SU-DHL-6 (cell line): ENCODE results near the gene MLIP.

ENCODE experiments used
- H2AFZ ChIP-seq: fragments of 200-600 bp; sonication (generic); 2 replicates; pipeline ENCODE4 v1.6.1; 2014; ENCODE audit warnings: low read depth, mild to moderate bottlenecking, moderate library complexity, mixed read lengths, antibody characterized with exemption, low read length; ENCODE audit not compliant: severe bottlenecking
- H3F3A ChIP-seq: fragments of 200-600 bp; shearing (Covaris generic); 2 replicates; pipeline ENCODE4 v1.6.0; 2016; ENCODE audit warnings: antibody characterized with exemption, mild to moderate bottlenecking; ENCODE audit not compliant: insufficient read depth
- H3K27ac ChIP-seq: fragments of 200-600 bp; sonication (generic); 2 replicates; pipeline ENCODE4 v1.5.1; 2016; ENCODE audit warnings: low read depth, mild to moderate bottlenecking, low read length, moderate library complexity, mixed read lengths
- H3K27me3 ChIP-seq: fragments of 200-600 bp; sonication (generic), shearing (Covaris generic); 2 replicates; pipeline ENCODE4 v1.6.0; 2014; ENCODE audit warnings: mild to moderate bottlenecking, low read length
- H3K36me3 ChIP-seq: fragments of 200-600 bp; sonication (generic); 2 replicates; pipeline ENCODE4 v1.6.1; 2014; ENCODE audit warnings: mild to moderate bottlenecking, low read length, mixed read lengths
- H3K4me2 ChIP-seq: fragments of 300-600, 200-600 bp; shearing (Covaris generic), sonication (generic); 2 replicates; pipeline ENCODE4 v1.6.0; 2014; ENCODE audit warnings: low read length, low read depth, mild to moderate bottlenecking; ENCODE audit not compliant: poor library complexity, severe bottlenecking
- H3K4me3 ChIP-seq: fragments of 200-600 bp; sonication (generic); 2 replicates; pipeline ENCODE4 v1.5.1; 2014; ENCODE audit warnings: antibody characterized with exemption, low read length, mild to moderate bottlenecking, mixed read lengths; ENCODE audit not compliant: insufficient read depth, poor library complexity, severe bottlenecking
- H3K79me2 ChIP-seq: fragments of 200-600 bp; sonication (generic); 2 replicates; pipeline ENCODE4 v1.6.1; 2014; ENCODE audit warnings: mild to moderate bottlenecking, low read length, moderate library complexity; ENCODE audit not compliant: insufficient read depth
- H3K9ac ChIP-seq: fragments of 200-600 bp; sonication (generic); 2 replicates; pipeline ENCODE4 v1.7.0; 2014; ENCODE audit warnings: mild to moderate bottlenecking, low read length
- H3K9me2 ChIP-seq: fragments of 200-600 bp; sonication (generic); replicated peaks from 2 replicates; pipeline ENCODE4 v1.6.1; 2014; ENCODE audit warnings: low read length; ENCODE audit not compliant: insufficient read depth
- H3K9me3 ChIP-seq: fragments of 200-600 bp; sonication (generic); 2 replicates; pipeline ENCODE4 v1.6.1; 2014; ENCODE audit warnings: low read length, mixed read lengths; ENCODE audit not compliant: insufficient read depth
- H4K20me1 ChIP-seq: fragments of 200-600 bp; sonication (generic); 2 replicates; pipeline ENCODE4 v1.6.1; 2014; ENCODE audit warnings: low read depth, mild to moderate bottlenecking, antibody characterized with exemption, low read length, moderate library complexity, mixed read lengths
- EZH2phosphoT487 ChIP-seq: fragments of 200-600 bp; sonication (generic), shearing (Covaris generic); conservative IDR thresholded peaks from 2 replicates; pipeline ENCODE4 v1.6.1; 2018; ENCODE audit warnings: mild to moderate bottlenecking, antibody characterized with exemption, low read length, moderate library complexity, mixed read lengths
- TF ChIP-seq, protein P1 (sequence below): fragments of 200-600 bp; sonication (generic); IDR thresholded peaks from one replicate; pipeline ENCODE4 v1.5.1; 2017; ENCODE audit warnings: antibody characterized with exemption, mild to moderate bottlenecking, low read length, moderate library complexity; ENCODE audit not compliant: insufficient read depth, poor library complexity, severe bottlenecking

MLIP gene

DNA sequence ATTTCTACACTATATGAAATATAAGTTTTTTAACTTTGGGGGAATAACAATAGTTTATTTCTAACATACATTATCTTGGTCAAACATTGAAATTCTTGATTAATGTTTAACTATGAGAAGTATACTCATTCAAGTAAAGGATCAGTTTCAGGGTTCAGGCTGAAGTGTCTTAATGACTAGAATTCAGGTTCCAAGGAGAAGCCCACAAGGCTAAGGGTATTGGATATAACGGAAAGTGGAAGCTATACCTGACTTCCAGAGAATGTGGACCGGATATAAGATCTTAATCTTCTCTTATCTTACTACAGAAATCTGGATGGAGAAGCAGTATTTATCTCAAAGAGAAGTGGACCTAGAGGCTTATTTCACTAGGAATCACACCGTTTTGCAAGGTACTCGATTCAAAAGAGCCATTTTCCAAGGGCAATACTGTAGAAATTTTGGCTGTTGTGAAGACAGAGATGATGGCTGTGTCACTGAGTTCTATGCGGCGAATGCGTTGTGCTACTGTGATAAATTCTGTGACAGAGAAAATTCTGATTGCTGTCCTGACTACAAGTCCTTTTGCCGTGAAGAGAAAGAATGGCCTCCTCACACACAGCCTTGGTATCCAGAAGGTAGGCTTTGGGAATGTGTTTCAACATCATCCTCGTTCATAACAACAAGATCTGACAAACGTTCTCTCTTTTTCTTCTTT is 197.2 kb downstream of the MLIP start, which contains the start of gene TINAG:
TSS of gene TINAG (plus strand) at position 153 of the 697 bp plus-strand sequence. CDS start at position 263, 110 bp downstream.
- H3K4me2 ChIP-seq, result no peak within 1 kb of the TSS
- no peak within 1 kb of the TSS for H3K9ac ChIP-seq

DNA sequence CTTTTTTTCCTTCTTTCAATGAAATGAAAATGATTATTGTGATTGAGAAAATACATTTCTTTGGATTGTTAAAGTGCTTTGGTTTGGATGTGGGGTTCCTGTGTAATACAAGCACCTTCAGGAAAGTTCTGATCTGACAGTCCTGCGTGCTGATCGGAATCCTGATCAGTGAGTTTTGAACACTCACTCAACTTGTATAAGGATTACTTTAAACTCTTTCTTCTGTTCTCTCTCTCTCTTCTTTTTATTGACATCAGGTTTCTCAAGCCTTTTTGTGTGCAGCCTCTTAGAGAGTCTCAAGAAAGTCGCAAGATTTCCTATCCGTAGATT is 197.7 kb downstream of the MLIP start:
- TF ChIP-seq EZH2phosphoT487, result no peak
- TF ChIP-seq, protein P1, sequence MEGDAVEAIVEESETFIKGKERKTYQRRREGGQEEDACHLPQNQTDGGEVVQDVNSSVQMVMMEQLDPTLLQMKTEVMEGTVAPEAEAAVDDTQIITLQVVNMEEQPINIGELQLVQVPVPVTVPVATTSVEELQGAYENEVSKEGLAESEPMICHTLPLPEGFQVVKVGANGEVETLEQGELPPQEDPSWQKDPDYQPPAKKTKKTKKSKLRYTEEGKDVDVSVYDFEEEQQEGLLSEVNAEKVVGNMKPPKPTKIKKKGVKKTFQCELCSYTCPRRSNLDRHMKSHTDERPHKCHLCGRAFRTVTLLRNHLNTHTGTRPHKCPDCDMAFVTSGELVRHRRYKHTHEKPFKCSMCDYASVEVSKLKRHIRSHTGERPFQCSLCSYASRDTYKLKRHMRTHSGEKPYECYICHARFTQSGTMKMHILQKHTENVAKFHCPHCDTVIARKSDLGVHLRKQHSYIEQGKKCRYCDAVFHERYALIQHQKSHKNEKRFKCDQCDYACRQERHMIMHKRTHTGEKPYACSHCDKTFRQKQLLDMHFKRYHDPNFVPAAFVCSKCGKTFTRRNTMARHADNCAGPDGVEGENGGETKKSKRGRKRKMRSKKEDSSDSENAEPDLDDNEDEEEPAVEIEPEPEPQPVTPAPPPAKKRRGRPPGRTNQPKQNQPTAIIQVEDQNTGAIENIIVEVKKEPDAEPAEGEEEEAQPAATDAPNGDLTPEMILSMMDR, result no peak
- Histone ChIP-seq H3K36me3 (no peaks in the 10 kb centered on the region), H3K4me2 (no peak overlapping the region), H3K9me3 (no peaks in the 10 kb centered on the region), H3K27me3 (no peaks in the 10 kb centered on the region), H4K20me1 (no peaks in the 10 kb centered on the region), H2AFZ (no peak overlapping the region), H3K9me2 (no peaks in the 10 kb centered on the region), H3K79me2 (no peaks in the 10 kb centered on the region), H3K27ac (no peak overlapping the region), H3F3A (no peaks in the 10 kb centered on the region), H3K4me3 (no peak overlapping the region), H3K9ac (no peak overlapping the region)

More for the DNA sequence above, 197.2 kb downstream of the MLIP start, which contains the start of gene TINAG:
- Histone ChIP-seq H3K9me2 (no peaks in the 10 kb centered on the region), H4K20me1 (no peaks in the 10 kb centered on the region), H3K27ac (no peak within 1 kb of the TSS), H3K9me3 (no peaks in the 10 kb centered on the region), H3F3A (no peaks in the 10 kb centered on the region), H3K4me3 (no peak within 1 kb of the TSS), H2AFZ (no peak within 1 kb of the TSS), H3K79me2 (no peaks in the 10 kb centered on the region), H3K36me3 (no peaks in the 10 kb centered on the region), H3K27me3 (no peaks in the 10 kb centered on the region)
- TF ChIP-seq, protein P1, result no peak
- no peak for TF ChIP-seq EZH2phosphoT487

DNA sequence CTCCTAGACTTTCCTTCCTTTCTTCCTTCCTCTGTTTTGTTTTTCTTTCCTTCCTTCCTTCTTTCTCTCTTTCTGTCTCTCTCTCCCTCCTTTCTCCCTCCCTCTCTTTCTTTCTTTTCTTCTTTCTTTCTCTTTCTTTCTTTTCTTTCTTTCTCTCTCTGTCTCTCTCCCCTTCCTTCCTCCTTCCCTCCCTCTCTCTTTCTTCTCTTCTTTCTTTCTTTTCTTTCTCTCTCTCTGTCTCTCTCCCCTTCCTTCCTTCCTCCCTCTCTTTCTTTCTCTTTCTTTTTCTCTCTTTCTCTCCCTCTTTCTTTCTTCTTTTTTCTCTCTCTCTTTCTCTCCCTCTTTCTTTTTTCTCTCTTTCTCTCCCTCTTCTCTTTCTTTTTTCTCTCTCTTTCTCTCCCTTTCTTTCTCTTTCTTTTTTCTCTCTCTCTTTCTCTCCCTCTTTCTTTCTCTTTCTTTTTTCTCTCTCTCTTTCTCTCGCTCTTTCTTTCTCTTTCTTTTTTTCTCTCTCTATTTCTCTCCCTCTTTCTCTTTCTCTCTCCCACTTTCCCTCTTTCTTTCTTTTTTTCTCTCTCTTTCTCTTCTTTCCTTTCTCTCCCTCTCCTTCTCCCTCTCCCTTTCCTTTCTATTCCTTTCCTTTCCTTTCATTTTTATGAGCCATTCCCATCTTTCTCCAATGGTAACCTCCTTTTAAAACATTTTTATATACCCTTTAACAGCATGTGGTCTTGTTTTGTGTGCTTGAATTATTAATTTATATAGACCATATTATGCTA is 199.3 kb downstream of the MLIP start:
- Histone ChIP-seq H3K4me3 (no peak overlapping the region), H3K36me3 (no peaks in the 10 kb centered on the region), H3K9me3 (no peaks in the 10 kb centered on the region), H3K27ac (no peak overlapping the region), H3K27me3 (no peaks in the 10 kb centered on the region), H3K9me2 (no peaks in the 10 kb centered on the region), H4K20me1 (no peaks in the 10 kb centered on the region), H3K9ac (no peak overlapping the region), H3F3A (no peaks in the 10 kb centered on the region), H3K79me2 (no peaks in the 10 kb centered on the region), H3K4me2 (no peak overlapping the region), H2AFZ (no peak overlapping the region)
- no peak for TF ChIP-seq EZH2phosphoT487
- TF ChIP-seq, protein P1, result no peak
